H1 (cell line): ENCODE data around the gene TAF5. TPM values are rescaled to one million over a fixed set of nuclear protein-coding genes. Genes with fewer than 3 reads are reported as not detected.

Experiments used
- CTCF ChIA-PET: fragments of 300-600 bp; sonication (Branson Sonifier 250); formaldehyde crosslinking; loops from one replicate; lab custom pipeline; 2021; ENCODE audit not compliant: partially characterized antibody; lab: Charles Lee
- POLR2A ChIA-PET: fragments of 300-600 bp; sonication (Branson Sonifier 250); formaldehyde crosslinking; loops from one replicate; lab custom pipeline; 2021; ENCODE audit warnings: inconsistent platforms; ENCODE audit not compliant: partially characterized antibody; lab: Charles Lee
- DNase-seq, 2 experiments: peaks; one replicate each; pipeline versions ENCODE4 v3.0.0 to v3.0.0-alpha.2; 2010 to 2022; ENCODE audit warnings: low spot score in 2 of 2, low read depth in 1 of 2, mixed read lengths in 1 of 2
- FAIRE-seq: peaks from 2 replicates; lab custom pipeline; 2011; peaks lifted over from hg19 to GRCh38; lab: Jason Lieb, UNC
- H2AFZ ChIP-seq: 2 replicates; pipeline ENCODE4 v1.8.1; 2012; ENCODE audit warnings: low read length, inconsistent platforms
- H2AK5ac ChIP-seq: 2 replicates; pipeline ENCODE4 v1.6.1; 2013; ENCODE audit warnings: low read depth, low read length
- H2BK120ac ChIP-seq: replicated peaks from 2 replicates; pipeline ENCODE3; 2013; ENCODE audit warnings: low read depth, low read length, inconsistent platforms
- H2BK12ac ChIP-seq: 2 replicates; pipeline ENCODE4 v1.6.1; 2013; ENCODE audit warnings: low read depth, low read length
- H2BK15ac ChIP-seq: 2 replicates; pipeline ENCODE4 v1.6.1; 2013; ENCODE audit warnings: low read length
- H2BK20ac ChIP-seq: 2 replicates; pipeline ENCODE4 v1.6.1; 2013; ENCODE audit warnings: low read length
- H2BK5ac ChIP-seq: 2 replicates; pipeline ENCODE4 v1.6.1; 2013; ENCODE audit warnings: low read depth, low read length
- H3K14ac ChIP-seq: 2 replicates; pipeline ENCODE4 v1.6.1; 2013; ENCODE audit warnings: inconsistent platforms; ENCODE audit not compliant: insufficient read length
- H3K18ac ChIP-seq: 2 replicates; pipeline ENCODE4 v1.6.1; 2013; ENCODE audit warnings: low read length; ENCODE audit errors: extremely low read depth
- H3K23ac ChIP-seq: 2 replicates; pipeline ENCODE4 v1.6.1; 2013; ENCODE audit warnings: inconsistent platforms; ENCODE audit not compliant: insufficient read length
- H3K23me2 ChIP-seq: 2 replicates; pipeline ENCODE4 v1.6.1; 2013; ENCODE audit warnings: low read depth, low read length
- H3K27ac ChIP-seq: 2 replicates; pipeline ENCODE4 v1.6.1; 2011; ENCODE audit warnings: low read depth, low read length, inconsistent platforms
- H3K27me3 ChIP-seq, 4 experiments: replicated peaks in 1 of 4; 1 replicate in 1 of 4; 2 replicates in 3 of 4; pipeline versions ENCODE4 v1.6.1 to v1.8.1; 2011 to 2013; ENCODE audit warnings: low read length in 3 of 4, mild to moderate bottlenecking in 3 of 4, inconsistent platforms in 2 of 4, mixed read lengths in 2 of 4, moderate library complexity in 1 of 4; ENCODE audit not compliant: control insufficient read depth in 3 of 4, insufficient read depth in 3 of 4; ENCODE audit errors: extremely low read depth in 1 of 4
- H3K36me3 ChIP-seq, 4 experiments: 2 replicates each; pipeline versions ENCODE4 v1.6.1 to v1.8.1; 2011 to 2013; ENCODE audit warnings: mild to moderate bottlenecking in 4 of 4, low read length in 3 of 4, moderate library complexity in 2 of 4, control low read depth in 1 of 4, inconsistent platforms in 1 of 4; ENCODE audit not compliant: insufficient read depth in 4 of 4, control insufficient read depth in 2 of 4
- H3K4ac ChIP-seq: replicated peaks from 2 replicates; pipeline ENCODE3; 2013; ENCODE audit warnings: low read length, low read depth, mixed read lengths, inconsistent platforms; ENCODE audit not compliant: insufficient read length
- H3K4me1 ChIP-seq, 4 experiments: replicated peaks in 1 of 4; 1 replicate in 1 of 4; 2 replicates in 3 of 4; pipeline versions ENCODE4 v1.6.1 to v1.8.1; 2011 to 2013; ENCODE audit warnings: low read length in 3 of 4, inconsistent platforms in 2 of 4, mixed read lengths in 1 of 4; ENCODE audit not compliant: insufficient read depth in 4 of 4, control insufficient read depth in 3 of 4
- H3K4me2 ChIP-seq, 2 experiments: 2 replicates each; pipeline versions ENCODE4 v1.6.1 to v1.8.1; 2011 to 2013; ENCODE audit warnings: low read depth in 2 of 2, low read length in 2 of 2, control low read depth in 1 of 2, inconsistent platforms in 1 of 2, mild to moderate bottlenecking in 1 of 2; ENCODE audit not compliant: insufficient read depth in 1 of 2
- H3K4me3 ChIP-seq, 4 experiments: fragments of 200-600, 300-600 bp in 1 of 4; sonication (generic), shearing (Covaris generic), sonication (Bioruptor Twin) in 1 of 4; 2 replicates each; pipeline versions ENCODE4 v1.5.1 to v1.8.1; 2011 to 2016; ENCODE audit warnings: low read length in 4 of 4, low read depth in 3 of 4, control low read depth in 2 of 4, inconsistent platforms in 2 of 4, mild to moderate bottlenecking in 2 of 4, mixed read lengths in 1 of 4, moderate library complexity in 1 of 4; ENCODE audit not compliant: insufficient read depth in 2 of 4; ENCODE audit errors: extremely low read depth in 1 of 4
- H3K56ac ChIP-seq: replicated peaks from 2 replicates; pipeline ENCODE3; 2013; ENCODE audit warnings: low read depth, mild to moderate bottlenecking, mixed read lengths, low read length, inconsistent platforms; ENCODE audit not compliant: insufficient read length
- H3K79me1 ChIP-seq: 2 replicates; pipeline ENCODE4 v1.6.1; 2013; ENCODE audit warnings: low read depth, low read length, control low read depth
- H3K79me2 ChIP-seq, 2 experiments: 2 replicates each; pipeline versions ENCODE4 v1.6.1 to v1.8.1; 2012 to 2013; ENCODE audit warnings: low read length in 2 of 2, mild to moderate bottlenecking in 2 of 2, inconsistent platforms in 1 of 2; ENCODE audit not compliant: insufficient read depth in 2 of 2, control insufficient read depth in 1 of 2
- H3K9ac ChIP-seq, 4 experiments: replicated peaks in 1 of 4; 1 replicate in 1 of 4; 2 replicates in 3 of 4; pipeline versions ENCODE4 v1.6.1 to v1.8.1; 2011 to 2013; ENCODE audit warnings: low read depth in 3 of 4, low read length in 3 of 4, control low read depth in 2 of 4, mild to moderate bottlenecking in 2 of 4, moderate library complexity in 2 of 4, inconsistent platforms in 1 of 4; ENCODE audit errors: extremely low read depth in 1 of 4
- H3K9me3 ChIP-seq, 2 experiments: 2 replicates each; pipeline versions ENCODE4 v1.6.1 to v1.8.1; 2012 to 2013; ENCODE audit warnings: mild to moderate bottlenecking in 2 of 2, moderate library complexity in 2 of 2, control low read depth in 1 of 2, inconsistent platforms in 1 of 2, low read depth in 1 of 2, low read length in 1 of 2, mixed read lengths in 1 of 2; ENCODE audit not compliant: insufficient read depth in 2 of 2
- H4K20me1 ChIP-seq, 2 experiments: replicated peaks in 1 of 2; 2 replicates each; pipeline versions ENCODE3 to v1.8.1; 2011 to 2013; ENCODE audit warnings: inconsistent platforms in 2 of 2, low read length in 2 of 2, mild to moderate bottlenecking in 1 of 2; ENCODE audit not compliant: insufficient read depth in 2 of 2, control insufficient read depth in 1 of 2
- H4K5ac ChIP-seq: 2 replicates; pipeline ENCODE4 v1.6.1; 2013; ENCODE audit warnings: low read length, low read depth, mixed read lengths, inconsistent platforms; ENCODE audit not compliant: insufficient read length
- H4K8ac ChIP-seq: 2 replicates; pipeline ENCODE4 v1.8.0; 2013; ENCODE audit warnings: mild to moderate bottlenecking, moderate library complexity, low read length, inconsistent platforms; ENCODE audit not compliant: insufficient read depth; ENCODE audit errors: extremely low read depth
- H4K91ac ChIP-seq: replicated peaks from 2 replicates; pipeline ENCODE3; 2013; ENCODE audit warnings: low read length, mixed read lengths, inconsistent platforms; ENCODE audit not compliant: insufficient read length
- BCL11A ChIP-seq, 2 experiments: IDR thresholded peaks; one replicate each; pipeline ENCODE4 v1.6.1; 2011; ENCODE audit warnings: low read depth in 2 of 2, low read length in 2 of 2, mild to moderate bottlenecking in 2 of 2
- EGR1 ChIP-seq: IDR thresholded peaks from 2 replicates; pipeline ENCODE4 v1.6.1; 2011; ENCODE audit warnings: low read depth, low read length, borderline replicate concordance
- HDAC6 ChIP-seq: IDR thresholded peaks from one replicate; pipeline ENCODE4 v1.7.1; 2012; ENCODE audit warnings: low read depth, mild to moderate bottlenecking, inconsistent platforms, low read length, moderate library complexity
- MAFK ChIP-seq: IDR thresholded peaks from 2 replicates; pipeline ENCODE4 v1.6.1; 2012; ENCODE audit warnings: low read depth, mild to moderate bottlenecking, improper control_type of control experiment, low read length
- MAX ChIP-seq: IDR thresholded peaks from 2 replicates; pipeline ENCODE4 v1.6.1; 2012; ENCODE audit warnings: inconsistent platforms
- RFX5 ChIP-seq: IDR thresholded peaks from 2 replicates; pipeline ENCODE4 v1.6.1; 2011; ENCODE audit warnings: low read depth, low read length, improper control_type of control experiment, borderline replicate concordance
- SIRT6 ChIP-seq: IDR thresholded peaks from one replicate; pipeline ENCODE4 v1.7.1; 2012; ENCODE audit warnings: low read length, inconsistent platforms
- SP2 ChIP-seq: IDR thresholded peaks from 2 replicates; pipeline ENCODE4 v1.6.1; 2012; ENCODE audit warnings: mild to moderate bottlenecking, low read length, inconsistent platforms
- TEAD4 ChIP-seq: IDR thresholded peaks from 2 replicates; pipeline ENCODE4 v1.6.1; 2012; ENCODE audit warnings: low read depth, low read length, inconsistent platforms, mixed read lengths
- USF2 ChIP-seq: IDR thresholded peaks from 2 replicates; pipeline ENCODE4 v1.6.1; 2011; ENCODE audit warnings: low read length, improper control_type of control experiment
- WGBS, 2 experiments: shearing (Covaris generic) in 1 of 2; methylation state at CpG; one replicate each; pipeline versions ENCODE4 v1.1.6 to v1.1.7; 2013 to 2015; ENCODE audit warnings: low lambda C conversion rate in 2 of 2, mixed read lengths in 2 of 2, inconsistent platforms in 1 of 2, low coverage in 1 of 2, missing lambda C conversion rate in 1 of 2; ENCODE audit not compliant: insufficient replicate concordance in 2 of 2, insufficient coverage in 1 of 2, insufficient read length in 1 of 2; ENCODE audit errors: extremely low coverage in 1 of 2, missing lambda C conversion rate in 1 of 2; 5-methylcytosine and 5-hydroxymethylcytosine counted together
- polyA plus RNA-seq, 7 experiments: library from polyadenylated mRNA; depleted of rRNA in 3 of 7; stranded (reverse) in 5 of 7; unstranded in 2 of 7; fragments of >200 nt in 5 of 7; fragments of 200-250 nt in 2 of 7; gene quantifications; 1 replicate in 5 of 7; 2 replicates in 1 of 7; 4 replicates in 1 of 7; pipeline versions ENCODE4 v1.2.1 to v1.2.3, GENCODE V29; 2011 to 2013; ENCODE audit warnings: missing spikeins in 2 of 7, mixed read lengths in 2 of 7
- total RNA-seq: library from RNA; stranded (reverse); fragmentation: NEBNext Ultra II Directional; extraction: Animal tissue kit (Norgen Biotek cat#: 25700); gene quantifications from 2 replicates; pipeline ENCODE4 v1.2.1, GENCODE V29; 2021

The TAF5 gene
- total and polyA plus RNA-seq, 2 of the 8 experiments (the other 6 are each of a cell fraction or from before 2014, with no cell fraction given): 5.8 to 15.6 TPM

GRCh38 chr10:103429647-103430046 is 61.9 kb downstream of the TAF5 start:
- Histone ChIP-seq H3K23ac (no peak overlapping the region), H3K4me3 (no peak overlapping the region), H4K20me1 (peaks cover 1 to 3% of the 10 kb centered on the region in 2 experiments), H2AFZ (no peak overlapping the region), H2BK12ac (no peak overlapping the region), H3K36me3 (peaks cover 28 to 79% (median 63%) of the 10 kb centered on the region in 4 experiments), H2BK15ac (no peak overlapping the region), H2BK20ac (no peak overlapping the region), H3K27me3 (no peaks in the 10 kb centered on the region), H3K23me2 (no peaks in the 10 kb centered on the region), H3K4me2 (no peak overlapping the region), H3K9me3 (no peaks in the 10 kb centered on the region), H3K4me1 (no peaks in the 10 kb centered on the region), H4K91ac (no peak overlapping the region), H3K27ac (no peak overlapping the region), H3K9ac (no peak overlapping the region)
- WGBS, 2 experiments: 88% methylated on average over 5 of the region's 5 CpGs; no CpG with 5 or more reads in 1 of the 2 experiments
- CTCF ChIA-PET: no interaction called here
- no peak for TF ChIP-seq USF2
- no peak for TF ChIP-seq SP2
- TF ChIP-seq SIRT6: no peak
- TF ChIP-seq BCL11A (IDR thresholded peaks at IDR 0.05; ENCODE audit: low read depth in 2 of 2, low read length in 2 of 2): no peak
- no peak for TF ChIP-seq TEAD4
- no peak for TF ChIP-seq EGR1
- TF ChIP-seq MAFK: no peak
- no peak for TF ChIP-seq RFX5
- no peak for TF ChIP-seq MAX
- TF ChIP-seq HDAC6: no peak
- TF ChIP-seq, all 59 proteins: peak for 0
- Histone ChIP-seq H3K79me2 (no peaks in the 10 kb centered on the region), H2AK5ac (no peak overlapping the region), H2BK5ac (no peak overlapping the region), H3K79me1 (no peaks in the 10 kb centered on the region), H2BK120ac (no peak overlapping the region), H4K8ac (no peak overlapping the region), H4K5ac (no peak overlapping the region), H3K14ac (no peak overlapping the region), H3K18ac (no peak overlapping the region), H3K56ac (no peak overlapping the region), H3K4ac (no peak overlapping the region)
- FAIRE-seq: no peak
- POLR2A ChIA-PET: no interaction called here
- DNase-seq: no peak
